IMR-90 (cell line): ENCODE measurements around the gene THBS1. TPM values are rescaled to one million over a fixed set of nuclear protein-coding genes. Genes with fewer than 3 reads are reported as not detected.

Experiments used
- ATAC-seq: fragments of 200-7000 bp; cut with Tn5 transposase; 2 replicates; pipeline ENCODE4 v1.9.1; 2020; ENCODE audit warnings: low read depth, mild to moderate bottlenecking, moderate library complexity
- BruUV-seq: library from RNA; stranded (reverse); fragments of 400-500 nt; replicated peaks from 2 replicates; lab custom pipeline; 2021; lab: Mats Ljungman, UMichigan
- CTCF ChIA-PET: fragments of 300-600 bp; formaldehyde crosslinking; extraction: SDS; loops from one replicate; lab custom pipeline; 2021; ENCODE audit warnings: antibody characterized with exemption; lab: Yijun Ruan, JAX
- POLR2A ChIA-PET: fragments of 300-600 bp; sonication (Branson Sonifier 250); formaldehyde crosslinking; loops from one replicate; lab custom pipeline; 2022; ENCODE audit warnings: antibody characterized with exemption; ENCODE audit not compliant: unreplicated experiment; lab: Charles Lee
- DNase-seq: peaks from one replicate; pipeline ENCODE4 v3.0.0; 2013
- H2AFZ ChIP-seq: replicated peaks from 2 replicates; pipeline ENCODE3; 2013; ENCODE audit warnings: low read length, mild to moderate bottlenecking; ENCODE audit not compliant: poor library complexity
- H2AK5ac ChIP-seq: 2 replicates; pipeline ENCODE4 v1.6.1; 2013; ENCODE audit warnings: low read depth, low read length, inconsistent platforms
- H2AK9ac ChIP-seq: replicated peaks from 2 replicates; pipeline ENCODE3; 2013; ENCODE audit warnings: mild to moderate bottlenecking, low read depth, low read length, moderate library complexity; ENCODE audit not compliant: poor library complexity
- H2BK120ac ChIP-seq: 2 replicates; pipeline ENCODE4 v1.6.1; 2013; ENCODE audit warnings: low read depth, low read length, inconsistent platforms
- H2BK15ac ChIP-seq: 3 replicates; pipeline ENCODE4 v1.6.1; 2013; ENCODE audit warnings: low read depth, low read length, inconsistent platforms
- H2BK20ac ChIP-seq: 2 replicates; pipeline ENCODE4 v1.6.1; 2013; ENCODE audit warnings: low read depth, mild to moderate bottlenecking, inconsistent platforms, low read length, moderate library complexity
- H2BK5ac ChIP-seq: 2 replicates; pipeline ENCODE4 v1.6.1; 2013; ENCODE audit warnings: mild to moderate bottlenecking, low read depth, low read length, inconsistent platforms; ENCODE audit not compliant: poor library complexity, severe bottlenecking
- H3K14ac ChIP-seq: replicated peaks from 2 replicates; pipeline ENCODE4 v1.6.1; 2013; ENCODE audit warnings: low read depth, low read length, inconsistent platforms
- H3K18ac ChIP-seq: 2 replicates; pipeline ENCODE4 v1.6.1; 2013; ENCODE audit warnings: low read depth, low read length, control low read depth
- H3K23ac ChIP-seq: 2 replicates; pipeline ENCODE4 v1.6.1; 2013; ENCODE audit warnings: low read depth, low read length, inconsistent platforms
- H3K27ac ChIP-seq: 2 replicates; pipeline ENCODE4 v1.5.1; 2013; ENCODE audit warnings: mild to moderate bottlenecking, control low read depth, low read length; ENCODE audit not compliant: insufficient read depth
- H3K27me3 ChIP-seq: 2 replicates; pipeline ENCODE4 v1.6.1; 2013; ENCODE audit warnings: low read length; ENCODE audit not compliant: control insufficient read depth, insufficient read depth
- H3K36me3 ChIP-seq: 2 replicates; pipeline ENCODE4 v1.6.1; 2013; ENCODE audit warnings: low read length, mixed read lengths; ENCODE audit not compliant: control insufficient read depth, insufficient read depth
- H3K4ac ChIP-seq: 2 replicates; pipeline ENCODE4 v1.6.1; 2013; ENCODE audit warnings: low read depth, low read length, inconsistent platforms
- H3K4me1 ChIP-seq: 2 replicates; pipeline ENCODE4 v1.6.1; 2013; ENCODE audit warnings: low read length, mixed read lengths; ENCODE audit not compliant: control insufficient read depth, insufficient read depth
- H3K4me2 ChIP-seq: 2 replicates; pipeline ENCODE4 v1.6.1; 2013; ENCODE audit warnings: low read depth, mild to moderate bottlenecking, control low read depth, low read length, moderate library complexity
- H3K4me3 ChIP-seq: 2 replicates; pipeline ENCODE4 v1.5.1; 2013; ENCODE audit warnings: low read depth, mild to moderate bottlenecking, control low read depth, low read length, moderate library complexity; ENCODE audit not compliant: insufficient read depth
- H3K56ac ChIP-seq: 2 replicates; pipeline ENCODE4 v1.6.1; 2013; ENCODE audit warnings: low read length, inconsistent platforms; ENCODE audit not compliant: insufficient read depth; ENCODE audit errors: extremely low read depth
- H3K79me1 ChIP-seq, 2 experiments: 2 replicates each; pipeline ENCODE4 v1.6.1; 2013; ENCODE audit warnings: low read length in 2 of 2, inconsistent platforms in 1 of 2, low read depth in 1 of 2
- H3K9ac ChIP-seq: 2 replicates; pipeline ENCODE4 v1.6.1; 2013; ENCODE audit warnings: low read depth, low read length, control low read depth
- H3K9me1 ChIP-seq: 2 replicates; pipeline ENCODE4 v1.6.1; 2013; ENCODE audit warnings: low read length, inconsistent platforms; ENCODE audit not compliant: insufficient read depth
- H3K9me3 ChIP-seq: 2 replicates; pipeline ENCODE4 v1.6.1; 2013; ENCODE audit warnings: low read length; ENCODE audit not compliant: control insufficient read depth, insufficient read depth
- H4K20me1 ChIP-seq: 2 replicates; pipeline ENCODE4 v1.6.1; 2013; ENCODE audit warnings: low read length, inconsistent platforms; ENCODE audit not compliant: insufficient read depth
- H4K5ac ChIP-seq: 2 replicates; pipeline ENCODE4 v1.6.1; 2013; ENCODE audit warnings: mild to moderate bottlenecking, low read depth, low read length, control low read depth
- H4K8ac ChIP-seq, 2 experiments: 2 replicates each; pipeline ENCODE4 v1.6.1; 2013; ENCODE audit warnings: low read depth in 2 of 2, low read length in 2 of 2, control low read depth in 1 of 2, inconsistent platforms in 1 of 2
- H4K91ac ChIP-seq: 2 replicates; pipeline ENCODE4 v1.6.1; 2013; ENCODE audit warnings: low read depth, low read length, inconsistent platforms; ENCODE audit not compliant: insufficient read depth
- ELK1 ChIP-seq: fragments of 150-350 bp; IDR thresholded peaks from 2 replicates; pipeline ENCODE4 v1.6.1; 2016; ENCODE audit warnings: low read depth, mild to moderate bottlenecking, low read length, moderate library complexity, borderline replicate concordance
- MAFK ChIP-seq: IDR thresholded peaks from 2 replicates; pipeline ENCODE4 v1.6.1; 2012; ENCODE audit warnings: low read depth, low read length, improper control_type of control experiment
- POLR2A ChIP-seq: IDR thresholded peaks from 2 replicates; pipeline ENCODE4 v1.6.1; 2012; ENCODE audit warnings: mild to moderate bottlenecking, low read depth, low read length
- WGBS, 2 experiments: methylation state at CpG; one replicate each; pipeline versions ENCODE4 v1.1.5 to v1.1.7; 2013; ENCODE audit warnings: missing lambda C conversion rate in 2 of 2; ENCODE audit not compliant: insufficient read length in 1 of 2; ENCODE audit errors: extremely low coverage in 2 of 2; 5-methylcytosine and 5-hydroxymethylcytosine counted together
- dilution Hi-C: fragments of 300-500 bp; cut with HindIII; formaldehyde crosslinking; loops from one replicate; pipeline ENCODE4 v1.14.3; 2018; ENCODE audit warnings: low sequenced_read_pairs; ENCODE audit not compliant: unreplicated experiment
- in situ Hi-C: fragments of 300-500 bp; cut with MboI; formaldehyde crosslinking; loops from 3 replicates; pipeline ENCODE4 v1.14.3; 2019; ENCODE audit warnings: low sequenced_read_pairs, inconsistent platforms, mixed read lengths
- intact Hi-C: fragments of 100-400 bp; cut with micrococcal nuclease; formaldehyde crosslinking; loops from 2 replicates; pipeline ENCODE4 v1.10.0; 2022
- polyA plus RNA-seq, 3 experiments: library from polyadenylated mRNA; depleted of rRNA; stranded (reverse); fragments of >200 nt; gene quantifications; 2 replicates each; pipeline ENCODE4 v1.2.3, GENCODE V29; 2012; ENCODE audit warnings: low replicate concordance in 1 of 3
- total RNA-seq: library from RNA; depleted of rRNA; stranded (reverse); fragments of >200 nt; gene quantifications from 2 replicates; pipeline ENCODE4 v1.2.3, GENCODE V29; 2012

Gene THBS1
- total and polyA plus RNA-seq, 2 of the 4 experiments (the other 2 are of a cell fraction) = 1,562 to 4,071 TPM

GRCh38 chr15:39589815-39590644 is 9.2 kb downstream of the THBS1 start:
- CTCF ChIA-PET = no interaction called here
- H4K20me1 ChIP-seq = peaks cover 99% of the 10 kb centered on the region

More at GRCh38 chr15:39589815-39590644, 9.2 kb downstream of the THBS1 start:
- Histone ChIP-seq H3K4me2 (no peak overlapping the region; the same call in 1 of the 2 replicates), H2AK9ac (no peak overlapping the region), H3K79me1 (peaks cover 4 to 79% of the 10 kb centered on the region in 2 experiments; a peak in 3 of 4 replicates), H3K23ac (no peak overlapping the region; the same call in 1 of the 2 replicates), H3K9ac (no peak overlapping the region), H3K14ac (no peak overlapping the region), H2AK5ac (no peak overlapping the region), H3K27me3 (no peaks in the 10 kb centered on the region), H3K56ac (no peak overlapping the region), H4K5ac (no peak overlapping the region), H4K8ac (no peak overlapping the region), H3K36me3 (peaks cover 78% of the 10 kb centered on the region), H4K91ac (no peak overlapping the region), H3K27ac (no peak overlapping the region), H2BK20ac (no peak overlapping the region), H3K4me3 (no peak overlapping the region), H3K9me1 (peaks cover 16% of the 10 kb centered on the region), H3K18ac (no peak overlapping the region), H2BK15ac (no peak overlapping the region), H2BK5ac (no peak overlapping the region), H3K4ac (no peak overlapping the region), H3K4me1 (no peaks in the 10 kb centered on the region; the same call in 1 of the 2 replicates), H2AFZ (peak overlapping the region; percentile 17), H2BK120ac (no peak overlapping the region), H3K9me3 (no peaks in the 10 kb centered on the region)
- WGBS, 2 experiments = 94% methylated on average over 5 of the region's 13 CpGs; no CpG with 5 or more reads in 1 of the 2 experiments
- intact Hi-C loops = no loop called here
- DNase-seq = peak; percentile 36
- no peak for ATAC-seq
- TF ChIP-seq ELK1 = no peak
- peak; percentile 5; the same call in 1 of the 2 replicates for TF ChIP-seq POLR2A
- no peak for TF ChIP-seq MAFK
- no TSS peak for BruUV-seq
- in situ Hi-C loops = no loop called here
- POLR2A ChIA-PET = interaction anchor here (0.6 kb wide), 3 partner anchors 77 to 455 kb away, joined by 3 to 4 read pairs (median 4); no protein-coding TSS in a partner anchor
- dilution Hi-C loops = no loop called here
